Left colon (tissue), 2 donors: ENCODE measurements around the gene ATOH8. TPM values are rescaled to one million over a fixed set of nuclear protein-coding genes. Genes with fewer than 3 reads are reported as not detected.
A peak's percentile ranks its signal among the peaks of the same experiment; 100 is the strongest.

Source experiments
- ATAC-seq: fragments of 200-7000 bp; cut with Tn5 transposase; one replicate; pipeline ENCODE4 v1.9.1; 2020; ENCODE audit warnings: mild to moderate bottlenecking, moderate library complexity
- DNase-seq, 2 donors: peaks; one replicate each; pipeline ENCODE4 v3.0.0-alpha.2; 2020
- intact Hi-C, 2 donors: fragments of 100-400 bp; cut with DNase I in 1 of 2; cut with micrococcal nuclease in 1 of 2; formaldehyde crosslinking; loops; one replicate each; pipeline versions ENCODE4 v1.11.2 to v1.14.0; 2022; cut with DNase I, micrococcal nuclease
- total RNA-seq, 2 donors: library from RNA; stranded (reverse); fragmentation: NEBNext Ultra II Directional; extraction: Animal tissue kit (Norgen Biotek cat#: 25700); gene quantifications; one replicate each; pipeline ENCODE4 v1.2.1, GENCODE V29; 2021
- donor health status: DM: no; HTN: no; CAD: no.
- donor health status: DM: yes; HTN: yes; CAD: no.

Gene ATOH8
- total RNA-seq, 2 donors from 2014 or later: 3.4 to 4.6 TPM

DNA sequence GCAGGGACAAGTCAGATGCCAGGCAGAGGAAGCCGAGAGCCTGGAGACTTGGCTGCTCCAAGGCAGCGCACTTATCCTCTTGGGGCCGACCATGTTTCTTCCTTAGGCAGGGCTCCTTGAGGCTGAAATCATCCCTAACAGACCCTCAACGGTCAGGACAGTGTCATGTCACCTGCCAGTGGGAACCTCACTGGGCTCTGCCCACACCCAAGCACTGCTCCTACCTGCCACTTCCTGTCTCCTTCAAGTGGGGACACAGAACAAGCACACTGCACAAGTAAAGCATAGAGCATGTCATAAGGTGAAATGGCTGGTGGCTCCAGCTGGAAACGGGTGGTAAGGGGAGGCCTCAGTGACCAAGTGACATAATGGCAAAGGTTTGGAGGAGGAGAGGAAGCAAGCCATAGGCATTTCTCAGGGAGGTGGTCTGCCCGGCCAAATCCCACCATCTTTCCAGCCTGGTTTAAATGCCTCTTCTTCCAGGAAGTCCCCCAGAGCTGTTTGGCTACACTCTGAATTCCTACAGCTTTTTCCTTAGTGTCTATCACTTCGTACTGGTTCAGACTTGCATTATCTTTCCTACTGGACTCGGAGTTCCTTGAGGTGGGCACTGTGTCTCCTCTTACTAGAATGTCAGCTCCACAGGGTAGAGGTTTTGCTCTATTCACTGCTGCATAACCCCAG, 7.3 kb upstream of the ATOH8 start:
- intact Hi-C loops: no loop called here
- ATAC-seq (no peak), DNase-seq (no peak)

DNA sequence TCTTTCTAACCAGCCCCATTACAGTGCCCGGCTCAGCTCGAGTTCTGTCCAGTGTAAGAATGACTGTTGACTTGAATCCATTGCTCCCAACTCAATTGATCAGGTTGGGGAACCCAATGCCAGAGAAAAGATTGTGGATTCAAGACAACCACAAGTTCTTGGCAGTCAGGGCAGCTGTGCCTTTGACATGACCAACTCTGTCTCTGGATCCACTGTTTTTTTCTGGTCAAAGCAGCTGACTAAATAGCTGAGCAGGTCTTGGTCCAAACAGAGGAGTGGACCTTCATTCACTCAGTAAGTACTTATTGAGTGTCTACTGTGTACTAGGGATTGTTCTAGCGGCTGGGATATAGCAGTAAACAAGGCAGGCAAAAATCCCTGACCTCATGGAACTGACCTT, 6.3 kb upstream of the ATOH8 start:
- ATAC-seq (no peak), DNase-seq (no peak)
- intact Hi-C loops: no loop called here

DNA sequence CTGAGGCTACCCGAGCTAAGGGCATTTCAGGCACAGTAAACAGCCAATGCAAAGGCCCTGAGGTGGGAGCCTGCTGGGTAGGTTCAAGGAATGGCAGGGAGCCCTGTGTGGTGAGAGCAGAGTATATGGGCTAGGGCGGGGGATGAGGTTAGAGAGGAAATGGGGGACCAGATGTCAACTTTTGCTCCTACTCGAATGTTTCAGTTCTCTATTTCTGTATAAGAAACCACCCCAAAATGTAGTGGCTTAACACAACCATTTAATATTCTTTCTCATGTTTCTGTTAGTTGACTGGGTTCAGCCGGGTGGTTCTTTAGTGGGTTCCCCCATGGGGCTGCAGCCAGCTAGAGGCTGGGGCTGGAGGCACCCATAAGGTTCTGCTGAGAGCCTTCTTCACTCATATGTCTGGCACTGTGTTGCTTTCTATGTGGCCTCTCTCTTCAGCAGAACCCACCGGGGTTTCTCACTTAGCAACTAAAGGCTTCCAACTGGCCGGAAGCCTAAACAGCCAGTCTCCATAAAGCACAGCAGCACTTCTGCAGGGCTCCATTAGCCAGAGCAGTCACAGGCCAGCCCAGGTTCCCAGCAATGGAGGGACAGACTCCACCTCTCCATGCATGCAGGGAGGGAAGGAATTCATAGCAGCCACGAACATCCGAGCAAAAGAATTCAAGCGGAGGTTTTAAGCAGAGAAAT, 5.6 kb upstream of the ATOH8 start:
- intact Hi-C loops: no loop called here
- DNase-seq: no peak
- no peak for ATAC-seq

DNA sequence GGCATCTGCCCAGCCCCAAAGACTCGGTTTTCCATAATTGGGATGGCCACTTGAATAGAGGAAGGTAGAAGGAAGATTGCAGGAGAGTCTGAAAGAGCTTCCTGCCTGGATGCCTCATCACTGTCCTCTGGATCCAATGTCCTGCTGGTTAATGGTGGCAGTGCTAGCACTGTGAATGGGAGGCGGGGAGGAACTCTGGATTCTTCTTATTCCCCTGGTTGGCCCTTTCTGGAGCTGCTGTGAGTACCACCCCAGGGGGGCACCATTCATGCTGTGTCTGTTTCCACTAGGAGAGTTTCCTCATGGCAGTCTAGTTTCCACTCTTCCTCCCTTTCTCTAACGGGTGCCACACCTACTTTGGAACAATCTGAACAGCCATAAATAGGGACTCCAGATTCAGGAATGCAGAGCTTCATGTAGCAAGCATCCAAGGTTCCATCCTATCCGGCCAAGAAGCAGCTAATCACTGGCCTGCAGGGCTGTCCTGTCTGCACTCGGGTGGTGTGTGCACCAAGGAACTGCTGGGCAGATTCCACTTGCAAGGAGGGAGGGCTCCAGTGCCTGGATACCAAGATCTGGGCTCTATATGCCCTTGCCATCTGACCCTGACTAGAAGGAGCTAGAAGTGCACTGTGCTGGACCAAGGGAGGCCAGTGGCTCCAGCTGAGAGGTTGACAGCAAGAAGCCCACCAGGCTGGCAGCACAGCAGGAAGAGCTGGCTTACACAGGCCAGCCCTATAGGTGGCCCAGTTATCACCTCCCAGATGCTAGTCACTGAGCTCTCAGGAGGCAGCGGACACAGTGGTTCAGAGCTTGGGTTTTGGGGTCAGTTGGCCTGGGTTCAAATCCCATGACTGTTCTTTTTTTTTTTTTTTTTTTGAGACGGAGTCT, 4.6 kb upstream of the ATOH8 start:
- DNase-seq (no peak), ATAC-seq (peak; percentile 14)
- intact Hi-C loops: no loop called here

DNA sequence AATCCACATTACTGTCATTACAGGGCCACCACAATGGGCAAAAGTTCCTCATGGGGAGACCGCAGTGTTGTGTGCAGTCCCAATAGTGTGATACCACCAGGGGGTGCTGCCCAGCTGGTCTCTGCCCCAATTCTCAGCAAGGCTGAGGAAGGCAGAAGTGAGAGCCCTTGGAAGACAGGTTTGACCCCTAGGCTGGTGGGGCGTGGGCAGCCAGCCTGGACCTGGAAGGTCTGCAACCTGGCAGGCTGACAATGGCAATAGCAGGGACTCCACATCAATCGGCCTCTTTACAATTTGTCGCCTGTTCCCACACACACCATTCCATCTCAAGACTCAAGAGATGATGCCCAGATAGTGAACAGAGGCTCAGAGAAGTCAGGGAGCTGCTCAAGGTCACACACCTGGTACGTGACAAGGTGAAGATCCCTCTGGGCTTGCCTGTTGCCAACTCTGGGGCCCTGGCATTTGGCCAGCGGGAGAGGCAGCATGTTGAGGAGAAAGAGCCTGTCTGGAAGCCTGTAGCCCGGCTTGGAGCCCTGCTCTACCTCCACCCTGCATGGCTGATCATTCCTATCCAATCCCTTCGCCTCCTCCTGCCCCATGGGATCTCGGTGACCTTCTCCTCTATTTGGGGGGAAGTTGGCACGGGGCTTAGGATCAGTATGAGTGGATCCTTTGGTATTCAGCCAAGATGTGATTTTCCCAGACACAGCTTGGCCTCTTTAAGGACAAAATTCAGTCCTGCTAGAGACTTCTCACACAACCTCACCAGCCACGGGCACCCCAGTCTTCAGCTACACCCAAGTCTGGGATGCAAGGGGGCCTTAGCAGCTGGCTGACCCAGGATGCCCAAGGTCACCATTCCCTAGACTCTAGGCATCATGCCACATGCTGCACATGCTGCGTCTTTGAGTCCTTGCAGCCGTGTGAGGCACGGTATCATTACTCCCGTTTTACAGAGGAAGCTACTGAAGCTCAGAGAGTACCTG, 2.9 kb upstream of the ATOH8 start:
- intact Hi-C loops: no loop called here
- ATAC-seq (peak; percentile 67), DNase-seq (peak; percentile 64 to 77)

DNA sequence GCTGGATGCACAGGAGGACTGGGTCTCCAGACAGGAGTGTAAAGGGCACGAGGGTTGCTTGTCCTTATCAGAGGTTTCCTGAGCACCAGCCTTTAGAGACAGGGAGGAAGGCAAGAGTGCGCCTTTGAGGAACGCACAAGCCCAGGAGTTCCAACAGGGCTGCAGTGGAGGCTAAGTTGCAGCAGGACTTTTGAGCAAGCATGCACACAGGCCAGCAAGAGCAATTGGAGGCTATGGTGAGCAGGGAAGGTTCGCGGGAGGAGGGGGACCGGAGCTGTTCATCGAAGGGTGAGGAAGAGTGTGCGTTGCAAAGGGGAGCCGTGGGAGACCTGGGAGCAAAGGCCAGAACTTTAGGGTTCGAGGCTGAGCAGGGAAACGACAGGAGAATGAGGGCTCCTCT, 2.2 kb upstream of the ATOH8 start:
- DNase-seq: no peak
- intact Hi-C loops: no loop called here
- ATAC-seq: no peak

DNA sequence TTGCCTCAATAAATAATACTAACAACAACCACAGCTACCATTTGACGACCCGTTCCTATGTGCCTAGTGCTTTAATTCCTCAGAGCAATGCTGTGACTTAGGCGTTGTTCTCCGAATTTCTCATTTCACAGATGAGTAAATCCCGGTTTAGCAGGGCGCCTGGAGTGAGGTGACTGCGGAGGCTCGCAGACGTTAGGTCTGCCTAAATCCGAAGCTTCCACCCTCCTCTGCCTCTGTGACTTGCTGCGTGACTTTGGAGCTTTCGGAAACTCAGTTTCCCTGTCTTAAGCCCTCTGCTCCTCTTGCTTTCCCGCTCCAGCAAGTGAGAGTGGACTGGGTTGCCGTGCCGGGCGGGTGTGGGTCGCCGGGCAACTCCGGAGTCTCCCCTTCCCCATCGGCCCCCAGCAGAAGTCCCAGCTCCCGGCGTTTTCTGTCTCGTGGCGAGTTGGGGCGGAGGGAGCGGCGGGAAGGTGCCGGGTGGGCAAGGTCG, 711 bp upstream of the ATOH8 start:
- DNase-seq (no peak), ATAC-seq (no peak)
- intact Hi-C loops: no loop called here

DNA sequence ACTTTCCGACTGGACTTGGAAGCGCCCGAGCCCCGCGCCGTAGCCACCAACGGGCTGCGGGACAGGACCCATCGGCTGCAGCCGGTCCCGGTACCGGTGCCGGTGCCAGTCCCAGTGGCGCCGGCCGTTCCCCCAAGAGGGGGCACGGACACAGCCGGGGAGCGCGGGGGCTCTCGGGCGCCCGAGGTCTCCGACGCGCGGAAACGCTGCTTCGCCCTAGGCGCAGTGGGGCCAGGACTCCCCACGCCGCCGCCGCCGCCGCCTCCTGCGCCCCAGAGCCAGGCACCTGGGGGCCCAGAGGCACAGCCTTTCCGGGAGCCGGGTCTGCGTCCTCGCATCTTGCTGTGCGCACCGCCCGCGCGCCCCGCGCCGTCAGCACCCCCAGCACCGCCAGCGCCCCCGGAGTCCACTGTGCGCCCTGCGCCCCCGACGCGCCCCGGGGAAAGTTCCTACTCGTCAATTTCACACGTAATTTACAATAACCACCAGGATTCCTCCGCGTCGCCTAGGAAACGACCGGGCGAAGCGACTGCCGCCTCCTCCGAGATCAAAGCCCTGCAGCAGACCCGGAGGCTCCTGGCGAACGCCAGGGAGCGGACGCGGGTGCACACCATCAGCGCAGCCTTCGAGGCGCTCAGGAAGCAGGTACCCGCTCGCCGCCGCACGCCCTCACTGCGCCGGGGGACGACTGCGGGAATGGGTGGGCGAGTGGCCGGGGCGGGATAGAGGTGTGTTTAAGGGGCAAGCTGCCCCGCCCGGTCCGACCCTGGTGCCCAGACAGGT, 713 bp downstream of the ATOH8 start:
- ATAC-seq (peak; percentile 40), DNase-seq (peak in 1 of 2 donors; percentile 51)
- intact Hi-C loops: no loop called here

DNA sequence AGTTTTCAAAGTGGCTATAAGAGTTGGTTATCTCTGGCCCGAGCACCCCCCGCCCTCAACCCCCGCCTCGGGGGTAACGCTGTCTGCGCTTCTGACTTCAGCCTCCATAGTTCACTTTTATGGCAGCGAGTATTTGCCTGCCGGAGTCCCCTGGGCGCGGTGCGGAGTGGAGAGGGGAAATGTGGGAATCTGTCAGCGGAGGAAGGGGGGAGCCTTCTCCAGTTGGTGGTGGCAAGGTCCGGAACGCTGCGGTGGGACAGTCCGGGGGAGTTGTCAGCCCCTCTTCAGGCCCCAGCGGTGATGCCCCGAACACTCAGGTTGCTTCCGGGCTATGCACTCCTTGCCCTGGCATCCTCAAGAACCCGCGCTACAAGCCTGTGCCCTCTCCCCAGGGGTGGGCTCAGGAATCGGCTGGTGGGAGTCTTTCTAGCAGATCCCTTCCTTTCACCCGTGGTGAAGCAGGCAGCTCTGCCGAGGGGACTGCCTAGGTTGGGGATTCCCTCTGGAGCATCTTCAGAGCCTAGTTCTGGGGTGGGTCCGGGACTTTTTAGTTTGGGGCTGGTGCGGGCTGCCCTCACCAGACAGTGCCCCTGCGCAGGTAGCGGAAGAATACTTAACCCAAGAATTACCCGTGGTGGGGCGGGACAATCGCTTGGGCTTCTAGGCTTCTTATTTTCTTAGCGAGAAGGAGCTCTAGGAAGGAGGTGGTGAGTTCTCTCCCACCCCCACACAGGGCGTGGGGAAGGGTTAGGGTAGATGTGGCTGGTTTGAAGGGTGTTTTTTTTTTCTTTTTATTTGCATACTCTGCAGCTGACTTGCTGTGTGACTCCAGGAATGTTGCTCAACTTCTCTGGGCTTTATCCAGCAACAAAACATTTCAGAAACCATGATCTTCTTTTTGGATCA, 1.6 kb downstream of the ATOH8 start:
- DNase-seq (no peak), ATAC-seq (no peak)
- intact Hi-C loops: no loop called here

DNA sequence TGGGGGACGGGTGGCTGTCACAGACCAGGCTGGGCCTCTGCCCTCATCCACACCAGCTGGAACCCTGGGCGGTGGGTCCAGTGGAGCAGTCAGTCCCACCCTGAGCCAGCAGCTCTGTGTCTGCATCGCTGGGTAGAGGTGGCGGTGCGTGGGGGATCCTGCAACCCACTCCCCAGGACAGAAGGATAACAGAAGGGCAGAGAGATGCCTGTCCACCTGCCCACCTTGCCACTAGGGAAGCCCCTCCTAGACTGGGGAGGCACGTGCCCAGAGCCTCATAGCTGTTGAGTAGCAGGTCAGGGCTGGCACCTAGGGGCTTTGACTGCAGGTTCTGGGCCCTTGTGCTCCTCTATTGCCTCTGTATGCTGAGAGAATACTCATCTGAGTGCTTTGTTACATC, 2.4 kb downstream of the ATOH8 start:
- DNase-seq: no peak
- no peak for ATAC-seq
- intact Hi-C loops: no loop called here

DNA sequence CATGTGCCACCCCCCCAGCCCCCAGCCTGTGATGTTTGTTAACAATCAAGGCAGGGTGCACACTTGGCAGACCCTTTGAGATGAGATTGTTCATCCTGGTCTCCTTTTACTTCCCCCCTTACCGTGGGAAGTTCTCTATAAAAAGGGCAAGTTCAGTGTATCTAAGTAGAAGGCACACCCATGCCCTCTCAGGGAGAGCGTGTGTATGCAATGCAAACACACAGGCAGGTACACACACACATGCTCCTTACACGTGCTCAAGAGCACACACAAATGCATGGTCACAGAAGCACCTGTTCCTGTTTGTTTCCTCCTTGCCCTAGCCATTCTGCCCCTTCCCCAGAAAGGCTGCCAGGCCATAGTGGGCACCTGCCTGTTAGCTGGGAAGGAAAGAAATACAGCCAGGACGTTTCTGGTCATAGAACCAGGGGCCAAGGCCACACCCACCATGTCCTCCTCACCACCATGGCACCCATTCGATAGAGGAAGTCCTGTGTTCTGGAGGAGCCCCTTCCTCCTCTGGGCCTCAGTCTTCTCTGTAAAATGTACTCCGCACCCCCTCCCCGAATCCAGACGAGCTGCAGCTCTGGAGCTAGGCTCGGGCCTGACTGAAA, 3.1 kb downstream of the ATOH8 start:
- ATAC-seq (peak; percentile 82), DNase-seq (peak in 1 of 2 donors; percentile 69)
- intact Hi-C loops: no loop called here

DNA sequence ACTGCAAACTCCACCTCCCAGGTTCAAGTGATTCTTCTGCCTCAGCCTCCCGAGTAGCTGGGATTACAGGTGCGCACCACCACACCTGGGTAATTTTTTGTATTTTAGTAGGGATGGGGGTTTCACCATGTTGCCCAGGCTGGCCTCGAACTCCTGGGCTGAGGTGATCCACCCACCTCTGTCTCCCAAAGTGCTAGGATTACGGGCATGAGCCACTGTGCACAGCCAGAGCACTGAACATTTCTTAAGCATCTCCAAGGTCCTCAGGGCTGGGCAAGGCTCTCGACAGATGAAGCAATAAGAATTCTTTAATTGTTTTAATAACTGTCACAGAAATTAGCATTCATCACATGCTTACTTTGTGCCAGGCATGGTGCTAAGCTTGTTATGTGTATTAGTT, 4.1 kb downstream of the ATOH8 start:
- intact Hi-C loops: no loop called here
- ATAC-seq (no peak), DNase-seq (no peak)

DNA sequence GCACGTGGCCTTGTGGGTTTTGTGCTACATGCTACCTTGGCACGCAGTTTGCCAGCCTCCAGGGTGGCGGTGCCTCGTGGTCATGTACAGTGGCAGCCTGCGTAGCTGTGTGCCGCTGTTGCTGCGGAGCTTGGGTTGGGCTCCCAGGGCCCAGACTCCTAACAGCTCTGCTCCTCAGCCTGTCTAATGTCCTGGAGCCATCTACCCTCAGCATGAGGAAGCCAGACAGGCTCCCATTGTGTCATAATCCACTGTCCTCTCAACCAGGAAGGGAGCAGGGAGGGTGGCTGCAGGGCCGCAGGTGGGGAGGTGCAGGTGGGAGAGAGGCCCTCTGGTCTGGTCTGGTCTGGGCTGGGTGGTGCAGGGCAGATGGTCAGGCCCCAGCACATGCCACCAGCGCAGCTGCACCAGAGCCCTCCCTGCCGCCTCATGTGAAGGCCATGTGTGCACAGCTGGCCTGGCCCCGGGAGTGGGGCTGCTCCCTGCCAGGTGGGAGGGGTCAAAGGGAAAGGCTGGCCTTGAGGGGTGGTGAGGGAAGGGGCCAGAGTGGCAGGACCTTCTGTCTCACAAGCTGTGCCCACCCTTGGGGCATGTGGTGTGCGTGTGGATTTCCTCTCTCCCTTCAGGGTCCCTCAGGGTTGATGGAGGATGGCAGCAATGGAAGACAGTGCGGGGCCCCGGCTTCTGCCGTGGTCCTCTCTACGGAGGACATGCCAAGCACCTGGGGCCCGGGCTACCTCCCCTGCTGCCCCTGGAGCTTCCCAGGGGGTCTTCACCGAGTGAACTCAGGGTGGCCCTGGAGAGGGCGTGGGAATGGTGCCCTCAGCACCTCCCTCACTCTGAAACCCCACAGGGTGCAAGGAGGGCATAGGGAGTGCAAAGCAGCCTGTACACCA, 4.8 kb downstream of the ATOH8 start:
- ATAC-seq (peak; percentile 30), DNase-seq (peak in 1 of 2 donors; percentile 52)
- intact Hi-C loops: no loop called here

DNA sequence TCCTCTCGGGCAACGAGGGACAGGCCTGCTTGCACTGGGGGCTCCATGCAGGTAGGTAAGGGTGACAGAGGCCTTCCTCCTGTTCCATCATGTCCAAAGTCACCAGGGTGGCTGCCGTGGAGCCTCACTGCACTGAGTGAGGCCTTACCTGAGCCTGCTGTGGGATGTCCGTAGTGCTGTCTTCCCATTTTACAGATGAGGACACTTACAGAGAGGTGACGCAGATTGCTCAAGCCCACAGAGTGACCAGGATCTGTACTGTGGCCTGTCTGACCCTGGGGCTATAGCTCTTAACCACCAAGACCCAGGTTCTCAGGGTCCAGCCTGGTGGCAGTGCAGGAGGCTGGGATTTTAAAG, 5.4 kb downstream of the ATOH8 start:
- ATAC-seq (no peak), DNase-seq (no peak)
- intact Hi-C loops: no loop called here

DNA sequence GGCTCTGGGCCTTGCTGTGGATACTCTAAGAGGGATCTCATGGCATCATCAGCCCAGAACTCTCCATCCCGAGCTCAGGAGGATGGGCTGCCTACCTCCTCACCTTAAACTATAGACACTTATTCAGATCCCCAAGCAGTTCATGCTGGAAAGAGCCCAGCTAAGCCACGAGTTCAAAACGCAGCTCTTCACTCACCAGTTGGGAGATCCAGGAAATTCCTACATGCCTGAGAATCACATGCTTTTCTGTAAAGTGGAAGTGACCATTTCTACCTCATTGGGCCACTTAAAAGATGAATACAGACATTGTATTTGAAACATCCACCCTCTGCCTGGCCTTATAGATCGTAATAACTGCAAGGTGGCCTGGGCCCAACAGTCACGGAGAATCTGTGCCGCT, 6.6 kb downstream of the ATOH8 start:
- DNase-seq: no peak
- intact Hi-C loops: no loop called here
- ATAC-seq: no peak

DNA sequence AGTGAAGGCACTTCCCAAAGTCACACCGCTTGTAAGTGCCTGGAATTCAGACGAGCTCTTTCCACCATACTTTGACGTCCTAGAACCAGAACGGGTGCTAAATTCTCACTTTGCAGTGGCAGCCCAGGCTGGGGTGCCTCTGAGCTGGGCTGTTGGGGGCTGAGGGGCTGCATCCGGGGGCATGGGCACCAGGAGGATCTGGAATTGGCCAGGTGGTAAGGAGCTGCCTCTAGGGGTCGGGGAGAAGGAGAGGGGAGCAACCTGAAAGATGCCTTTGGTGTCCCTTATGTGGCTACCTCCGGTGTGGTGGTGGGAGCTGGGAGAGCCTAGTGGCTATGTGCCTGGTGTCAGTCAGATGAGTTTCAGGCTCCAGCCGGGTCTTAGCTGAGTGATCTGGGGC, 7.1 kb downstream of the ATOH8 start:
- intact Hi-C loops: no loop called here
- ATAC-seq (no peak), DNase-seq (no peak)
